Mucosa of descending colon (tissue), 3 donors: ENCODE data around the gene CDHR4. TPM values are rescaled to one million over a fixed set of nuclear protein-coding genes. Genes with fewer than 3 reads are reported as not detected.

Experiments used
- ATAC-seq: fragments of 200-7000 bp; cut with Tn5 transposase; one replicate; pipeline ENCODE4 v1.9.1; 2020; ENCODE audit warnings: mild to moderate bottlenecking, moderate library complexity
- DNase-seq, 3 donors: peaks; one replicate each; pipeline ENCODE4 v3.0.0-alpha.2; 2020
- H3K36me3 ChIP-seq: fragments of 200-600 bp; one replicate; pipeline ENCODE4 v1.8.0; 2021; ENCODE audit warnings: low read depth, mild to moderate bottlenecking
- H3K4me1 ChIP-seq: fragments of 200-600 bp; one replicate; pipeline ENCODE4 v1.8.0; 2021; ENCODE audit warnings: low read depth, mild to moderate bottlenecking
- H3K4me3 ChIP-seq: fragments of 200-600 bp; one replicate; pipeline ENCODE4 v1.8.0; 2021; ENCODE audit warnings: mild to moderate bottlenecking
- H3K9me3 ChIP-seq: fragments of 200-600 bp; one replicate; pipeline ENCODE4 v1.8.0; 2021; ENCODE audit warnings: mild to moderate bottlenecking
- intact Hi-C, 2 donors: fragments of 100-400 bp; cut with DNase I in 1 of 2; cut with micrococcal nuclease in 1 of 2; formaldehyde crosslinking; loops; one replicate each; pipeline versions ENCODE4 v1.11.0 to v1.11.1; 2022; cut with DNase I, micrococcal nuclease
- total RNA-seq, 3 donors: library from RNA; stranded (reverse); fragmentation: NEBNext Ultra II Directional in 2 of 3; extraction: Animal tissue kit (Norgen Biotek cat#: 25700) in 2 of 3; gene quantifications; one replicate each; pipeline versions ENCODE4 v1.2.1 to v1.2.4, GENCODE V29; 2021 to 2023
- TF ChIP-seq, protein P1 (sequence below): fragments of 200-600 bp; IDR thresholded peaks from one replicate; pipeline ENCODE4 v1.8.0; 2022; ENCODE audit warnings: antibody characterized with exemption, mild to moderate bottlenecking
- donor health status: DM: no; HTN: no; CAD: no; lungs with moderate emphysema.
- donor health status: DM: no; HTN: no; CAD: no.
- donor health status: DM: no; HTN: yes; CAD: no.

The CDHR4 gene
- total RNA-seq, 3 donors from 2014 or later, result 0.38 TPM; not detected in 2

DNA sequence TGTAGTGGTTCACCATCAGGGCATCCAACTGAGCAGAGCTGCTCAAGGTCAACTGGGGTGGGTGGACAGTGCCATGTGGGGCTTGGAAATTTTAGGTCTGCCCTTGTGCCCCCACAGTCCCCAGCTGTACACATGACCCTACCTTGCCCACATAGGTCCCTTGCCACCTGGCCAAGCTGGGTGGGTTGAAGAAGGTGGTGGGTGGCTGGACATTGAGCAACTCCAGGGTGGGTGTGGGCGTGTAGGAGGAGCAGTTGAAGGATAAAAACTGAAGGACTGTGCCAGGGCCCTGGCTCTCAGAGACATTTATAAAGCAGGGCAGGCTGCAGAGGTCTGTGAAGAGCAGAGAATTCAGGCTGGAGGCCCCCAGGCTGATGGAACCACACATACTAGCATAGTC is 568 bp downstream of the CDHR4 start:
- DNase-seq (peak in 1 of 3 donors; percentile 7), ATAC-seq (no peak)
- TF ChIP-seq, protein P1, sequence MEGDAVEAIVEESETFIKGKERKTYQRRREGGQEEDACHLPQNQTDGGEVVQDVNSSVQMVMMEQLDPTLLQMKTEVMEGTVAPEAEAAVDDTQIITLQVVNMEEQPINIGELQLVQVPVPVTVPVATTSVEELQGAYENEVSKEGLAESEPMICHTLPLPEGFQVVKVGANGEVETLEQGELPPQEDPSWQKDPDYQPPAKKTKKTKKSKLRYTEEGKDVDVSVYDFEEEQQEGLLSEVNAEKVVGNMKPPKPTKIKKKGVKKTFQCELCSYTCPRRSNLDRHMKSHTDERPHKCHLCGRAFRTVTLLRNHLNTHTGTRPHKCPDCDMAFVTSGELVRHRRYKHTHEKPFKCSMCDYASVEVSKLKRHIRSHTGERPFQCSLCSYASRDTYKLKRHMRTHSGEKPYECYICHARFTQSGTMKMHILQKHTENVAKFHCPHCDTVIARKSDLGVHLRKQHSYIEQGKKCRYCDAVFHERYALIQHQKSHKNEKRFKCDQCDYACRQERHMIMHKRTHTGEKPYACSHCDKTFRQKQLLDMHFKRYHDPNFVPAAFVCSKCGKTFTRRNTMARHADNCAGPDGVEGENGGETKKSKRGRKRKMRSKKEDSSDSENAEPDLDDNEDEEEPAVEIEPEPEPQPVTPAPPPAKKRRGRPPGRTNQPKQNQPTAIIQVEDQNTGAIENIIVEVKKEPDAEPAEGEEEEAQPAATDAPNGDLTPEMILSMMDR, result no peak
- Histone ChIP-seq H3K4me1 (peaks cover 7% of the 10 kb centered on the region), H3K4me3 (no peak overlapping the region), H3K9me3 (no peaks in the 10 kb centered on the region), H3K36me3 (no peaks in the 10 kb centered on the region)
- intact Hi-C loops, result no loop called here

DNA sequence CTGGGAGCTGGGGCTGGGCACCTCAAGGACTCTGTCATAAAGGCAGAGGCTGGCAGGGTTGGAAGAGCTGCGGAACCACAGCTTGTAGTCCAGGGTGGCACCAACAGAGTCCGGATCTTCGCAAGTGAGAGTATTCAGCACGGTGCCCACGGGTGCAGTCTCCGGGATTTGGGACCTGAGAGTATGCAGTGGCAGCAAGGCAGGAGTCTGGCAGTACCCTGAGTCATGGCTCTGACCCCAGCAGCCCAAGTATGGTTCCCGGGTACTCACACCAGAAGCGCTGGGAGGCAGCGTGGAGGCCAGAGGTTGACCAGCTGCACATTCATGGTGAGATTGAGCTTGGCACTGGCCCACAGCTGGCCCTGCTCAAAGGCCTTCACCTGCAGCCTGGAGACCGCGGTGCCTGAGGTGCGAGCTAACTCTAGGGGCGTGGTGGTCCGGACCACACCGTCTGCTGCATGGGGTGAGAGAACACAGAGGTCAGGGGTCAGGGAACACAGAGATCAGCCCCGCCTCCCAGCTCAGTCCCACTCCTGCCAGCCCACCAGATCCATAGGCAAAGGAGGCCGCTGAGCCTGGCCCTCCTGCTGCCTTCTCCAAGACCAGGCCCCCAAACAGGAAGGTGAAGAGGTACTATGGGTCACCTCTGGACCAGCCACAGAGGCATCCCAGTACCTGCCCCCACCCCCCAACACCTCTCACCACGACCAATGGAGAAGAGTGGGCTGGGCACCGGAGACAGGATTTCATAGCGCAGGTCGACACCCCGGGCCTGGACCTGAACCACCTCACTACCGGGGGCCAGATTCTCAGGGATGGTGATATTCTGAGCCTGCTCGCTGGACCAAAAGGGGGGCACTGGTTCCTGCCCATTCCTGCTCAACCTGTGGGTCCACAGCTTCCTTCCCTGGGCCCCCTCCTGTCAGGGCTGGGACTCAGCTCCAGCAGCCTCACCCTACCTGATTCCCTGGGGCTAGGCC is 4.5 kb downstream of the CDHR4 start:
- H3K4me3 ChIP-seq, result no peak overlapping the region
- TF ChIP-seq, protein P1, result no peak
- no peak for ATAC-seq
- H3K4me1 ChIP-seq, result no peaks in the 10 kb centered on the region
- no peaks in the 10 kb centered on the region for H3K36me3 ChIP-seq
- no peaks in the 10 kb centered on the region for H3K9me3 ChIP-seq
- no peak for DNase-seq
- intact Hi-C loops, result no loop called here

DNA sequence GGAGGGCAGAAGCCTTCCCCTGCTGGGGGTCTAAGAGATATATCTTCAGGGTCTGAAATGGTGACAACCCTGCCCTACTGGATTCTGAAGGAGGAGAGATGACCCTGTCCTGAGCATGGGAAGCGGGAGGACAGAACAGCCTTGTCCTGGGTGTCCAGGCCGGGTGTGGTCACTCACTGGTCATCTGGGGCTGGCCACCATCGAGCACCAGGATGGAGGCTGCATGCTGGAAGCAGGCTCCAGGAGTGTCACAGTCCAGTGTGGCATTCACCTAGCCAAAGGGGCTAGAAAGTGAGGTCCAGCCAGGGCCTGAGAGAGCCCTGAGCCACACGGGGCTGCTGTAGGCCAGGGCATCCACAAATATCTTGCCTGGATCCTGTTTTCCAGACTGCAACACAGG is 5.2 kb downstream of the CDHR4 start:
- no peaks in the 10 kb centered on the region for H3K9me3 ChIP-seq
- H3K4me3 ChIP-seq, result no peak overlapping the region
- intact Hi-C loops, result no loop called here
- ATAC-seq (no peak), DNase-seq (no peak)
- H3K4me1 ChIP-seq, result no peaks in the 10 kb centered on the region
- no peaks in the 10 kb centered on the region for H3K36me3 ChIP-seq
- TF ChIP-seq, protein P1, result no peak

DNA sequence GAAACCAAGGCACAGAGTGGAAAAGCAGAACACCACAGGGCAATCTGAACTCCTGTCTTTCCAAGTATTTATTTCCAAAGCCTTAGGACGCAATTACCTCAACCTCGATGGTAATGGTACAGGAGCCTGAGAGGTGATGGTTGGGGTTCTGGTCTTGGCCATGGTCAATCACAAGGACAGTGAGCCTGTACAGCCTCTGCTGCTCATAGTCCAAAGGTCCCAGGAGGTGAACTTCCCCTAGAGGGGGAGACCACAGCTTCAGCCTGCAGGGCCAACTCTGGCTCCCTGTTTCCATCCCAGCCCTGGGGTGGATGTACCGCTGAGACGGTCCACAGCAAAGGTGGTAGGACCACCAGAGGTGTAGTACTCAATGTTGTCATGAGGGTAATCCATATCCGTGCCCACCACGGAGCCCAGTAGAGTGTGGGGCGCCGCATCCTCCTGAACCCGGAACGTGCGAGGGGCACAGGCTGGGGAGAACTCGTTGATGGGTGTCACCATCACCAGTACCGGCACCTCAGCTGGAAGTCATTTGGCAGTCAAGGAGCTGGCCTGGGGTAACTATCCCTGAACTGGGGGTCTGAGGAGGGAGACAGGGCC is 6.1 kb downstream of the CDHR4 start:
- H3K36me3 ChIP-seq, result no peaks in the 10 kb centered on the region
- TF ChIP-seq, protein P1, result no peak
- intact Hi-C loops, result no loop called here
- H3K9me3 ChIP-seq, result no peaks in the 10 kb centered on the region
- ATAC-seq, result no peak
- no peaks in the 10 kb centered on the region for H3K4me1 ChIP-seq
- no peak overlapping the region for H3K4me3 ChIP-seq
- no peak for DNase-seq

DNA sequence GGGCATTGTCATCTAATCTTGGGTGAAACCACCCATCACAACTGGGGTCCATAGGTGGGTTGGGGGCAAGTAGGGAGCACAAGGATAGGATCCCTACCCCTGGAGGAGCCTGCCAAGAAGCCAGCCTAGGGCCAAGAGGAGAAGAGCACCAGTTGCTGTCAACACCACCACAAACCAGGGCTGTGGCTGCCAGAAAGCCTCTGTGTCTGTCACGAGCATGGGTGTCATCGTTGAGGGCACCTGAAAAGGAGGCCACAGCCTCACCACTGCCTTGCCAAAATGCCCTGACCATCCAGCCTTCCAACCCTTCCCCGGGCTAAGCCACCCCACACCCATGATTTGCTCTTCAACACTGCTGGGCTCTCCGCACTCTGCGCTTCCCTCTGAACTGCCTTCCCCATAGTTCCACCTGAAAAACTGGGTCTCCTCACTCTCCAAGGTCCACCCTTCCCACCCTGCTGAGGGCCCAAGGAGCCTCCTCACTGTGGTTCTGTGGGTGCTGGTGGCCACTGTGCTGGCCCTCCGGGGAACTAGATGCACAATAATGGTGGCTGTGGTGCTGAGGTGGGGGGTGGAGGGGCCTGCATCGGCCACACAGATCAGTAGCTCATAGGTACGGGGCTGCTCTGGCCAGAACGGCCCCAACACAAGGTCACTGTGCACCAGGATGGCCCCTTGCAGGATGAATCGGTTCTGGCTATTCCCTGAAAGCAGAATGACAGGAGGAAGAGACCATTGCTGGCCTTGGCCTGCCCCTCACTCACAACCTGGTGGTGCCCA is 7.1 kb downstream of the CDHR4 start:
- no peak overlapping the region for H3K4me3 ChIP-seq
- H3K36me3 ChIP-seq, result no peaks in the 10 kb centered on the region
- H3K4me1 ChIP-seq, result no peaks in the 10 kb centered on the region
- no peak for ATAC-seq
- DNase-seq, result no peak
- no peaks in the 10 kb centered on the region for H3K9me3 ChIP-seq
- intact Hi-C loops, result no loop called here
- TF ChIP-seq, protein P1, result no peak
